ENCODE measurements around the gene KDM2A.

Gene KDM2A

DNA sequence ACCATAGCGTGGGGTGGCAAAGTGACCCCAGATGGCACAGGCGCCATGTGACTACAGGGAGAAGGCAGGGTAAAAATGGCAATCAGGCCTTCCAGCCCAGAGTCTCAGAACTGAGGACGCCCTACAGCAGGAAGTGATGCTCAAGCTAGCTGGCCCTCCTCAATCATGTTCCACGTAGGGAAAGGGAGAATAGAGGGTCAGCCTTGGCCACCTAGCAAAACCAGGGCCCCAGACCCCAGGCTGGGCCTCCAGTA is 169.1 kb downstream of the KDM2A start:
- no peak for DNase-seq

DNA sequence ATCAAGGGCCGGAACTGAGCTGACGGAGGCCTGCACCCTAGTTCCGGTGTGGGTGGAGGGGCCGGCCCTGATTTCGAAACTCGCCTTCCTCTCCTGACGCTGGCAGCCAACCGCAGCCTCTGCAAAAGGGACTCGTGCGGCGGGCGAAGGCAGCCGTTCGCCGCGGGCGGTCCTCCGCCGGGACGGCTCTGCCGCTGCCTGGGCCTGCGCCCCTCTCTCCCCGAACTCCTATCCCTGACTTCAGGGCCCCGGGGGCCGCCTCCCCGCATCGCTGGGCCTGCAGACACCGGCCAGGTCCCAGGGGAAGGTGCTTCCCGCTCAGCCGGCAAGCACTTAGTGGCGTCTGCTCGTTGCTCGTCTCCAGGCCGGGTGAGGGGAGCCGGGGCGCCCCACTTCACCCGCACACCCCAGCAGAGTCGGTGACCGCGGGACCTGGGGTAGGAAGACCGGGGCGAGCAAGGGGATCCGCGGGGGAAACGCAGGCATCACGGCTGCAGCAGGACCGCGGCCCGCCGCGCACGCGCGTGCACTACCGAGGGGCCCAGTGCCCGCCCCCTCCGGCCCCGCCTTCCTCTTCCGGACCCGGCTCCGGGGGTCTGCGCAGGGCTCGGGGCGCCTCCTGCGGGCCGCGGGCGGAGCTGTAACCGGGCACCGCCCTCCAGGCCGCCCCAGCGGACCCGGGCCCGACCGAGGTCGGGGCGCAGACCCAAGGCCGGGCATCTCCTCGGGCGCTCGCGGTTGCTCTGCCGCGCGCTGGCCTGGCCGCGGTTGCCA is 169.6 kb downstream of the KDM2A start:
- DNase-seq, result peak; percentile 86

- DNase-seq, result peak; percentile 74
Measured at GRCh38 chr11:67289226-67289650, 170.2 kb downstream of the KDM2A start, which contains the start of gene ANKRD13D. ANKRD13D (plus strand) TSS chr11:67289303; CDS start chr11:67289461, 158 bp downstream.

DNA sequence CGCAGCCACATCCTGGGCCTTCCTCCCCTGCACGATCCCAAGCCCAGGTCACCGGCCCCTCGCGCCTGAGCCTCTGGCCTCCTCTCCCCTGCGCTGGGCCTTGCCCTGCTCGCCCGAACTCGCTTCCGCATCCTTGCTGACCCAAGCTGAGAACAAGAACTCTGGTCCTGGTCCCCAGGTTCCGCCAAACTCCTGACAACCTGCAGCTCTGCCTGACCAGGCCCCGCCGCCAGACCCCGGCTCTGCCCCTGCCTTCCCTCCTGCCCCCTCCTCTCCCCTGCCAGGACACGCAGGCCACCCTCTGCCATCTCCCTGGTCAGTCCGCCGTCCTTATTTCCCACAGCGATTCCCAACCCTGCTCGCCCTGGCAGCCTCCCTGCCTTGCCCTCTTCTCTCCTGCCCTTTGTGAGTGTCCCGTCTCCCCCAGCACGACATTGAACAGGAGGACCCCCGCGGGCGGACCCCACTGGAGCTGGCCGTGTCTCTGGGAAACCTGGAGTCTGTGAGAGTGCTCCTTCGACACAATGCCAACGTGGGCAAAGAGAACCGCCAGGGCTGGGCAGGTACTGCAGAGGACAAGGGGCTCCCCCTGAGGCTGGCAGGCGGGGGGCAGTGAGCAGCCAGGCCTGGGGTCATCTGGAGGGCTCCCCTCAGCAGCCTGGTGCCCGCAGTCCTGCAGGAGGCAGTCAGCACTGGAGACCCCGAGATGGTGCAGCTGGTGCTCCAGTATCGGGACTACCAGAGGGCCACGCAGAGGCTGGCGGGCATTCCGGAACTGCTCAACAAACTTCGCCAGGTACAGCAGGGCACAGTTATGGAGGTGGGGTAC is 170.8 kb downstream of the KDM2A start:
- DNase-seq, result no peak

GRCh38 chr11:67290801-67291200 is 171.7 kb downstream of the KDM2A start:
- DNase-seq, result no peak

DNA sequence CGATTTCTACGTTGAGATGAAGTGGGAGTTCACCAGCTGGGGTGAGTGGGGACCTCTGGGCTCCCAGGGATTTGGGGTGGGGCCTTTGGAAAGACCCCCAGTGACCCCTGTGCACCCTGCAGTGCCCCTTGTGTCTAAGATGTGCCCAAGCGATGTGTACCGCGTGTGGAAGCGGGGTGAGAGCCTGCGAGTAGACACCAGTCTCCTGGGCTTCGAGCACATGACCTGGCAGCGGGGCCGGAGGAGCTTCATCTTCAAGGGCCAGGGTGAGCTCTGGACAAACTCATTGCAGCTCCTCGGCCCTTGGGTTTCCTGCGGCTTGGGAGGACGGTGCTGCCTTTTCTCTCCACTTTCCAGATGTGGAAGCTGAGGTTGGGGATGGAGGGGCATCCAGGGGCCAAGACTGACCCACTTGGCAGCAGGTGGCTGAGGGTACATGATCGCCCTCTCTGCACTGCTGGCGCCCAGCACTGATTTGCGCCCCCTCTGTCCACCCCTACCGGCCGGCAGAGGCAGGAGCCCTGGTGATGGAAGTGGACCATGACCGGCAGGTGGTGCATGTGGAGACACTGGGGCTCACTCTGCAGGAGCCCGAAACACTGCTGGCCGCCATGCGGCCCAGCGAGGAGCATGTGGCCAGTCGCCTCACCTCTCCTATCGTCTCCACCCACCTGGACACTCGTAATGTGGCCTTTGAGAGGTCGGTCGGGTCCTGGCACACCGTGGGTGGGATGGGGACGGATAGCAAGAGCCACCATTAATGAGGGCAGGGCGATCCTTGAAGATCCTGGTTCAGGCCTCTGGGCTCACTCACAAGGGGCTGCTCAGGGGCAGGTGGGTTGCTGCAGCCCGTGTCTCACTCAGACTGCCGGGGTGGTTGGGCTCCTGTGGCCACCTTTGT is 172.7 kb downstream of the KDM2A start:
- no peak for DNase-seq

GRCh38 chr11:67292671-67293070 is 173.6 kb downstream of the KDM2A start:
- no peak for DNase-seq

DNA sequence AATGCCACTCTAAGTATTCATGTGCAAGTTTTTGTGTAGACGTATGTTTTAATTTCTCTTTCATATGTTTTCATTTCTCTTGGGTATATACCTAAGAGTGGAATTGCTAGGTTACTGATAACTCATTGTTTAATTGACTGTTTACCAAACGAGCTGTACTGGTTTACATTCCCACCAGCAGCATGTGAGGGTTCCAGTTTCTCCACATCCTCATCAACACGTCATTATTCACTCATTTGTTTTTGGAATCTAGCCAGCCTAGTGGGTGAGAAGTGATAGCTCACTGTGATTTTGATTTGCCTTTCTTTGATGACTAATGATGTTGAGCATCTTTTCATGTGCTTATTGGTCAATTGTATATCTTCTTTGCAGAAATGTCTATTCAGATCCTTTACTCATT is 174.0 kb downstream of the KDM2A start:
- peak; percentile 14 for DNase-seq

- no peak for DNase-seq
Measured at GRCh38 chr11:67295846-67296245, 176.8 kb downstream of the KDM2A start.

DNA sequence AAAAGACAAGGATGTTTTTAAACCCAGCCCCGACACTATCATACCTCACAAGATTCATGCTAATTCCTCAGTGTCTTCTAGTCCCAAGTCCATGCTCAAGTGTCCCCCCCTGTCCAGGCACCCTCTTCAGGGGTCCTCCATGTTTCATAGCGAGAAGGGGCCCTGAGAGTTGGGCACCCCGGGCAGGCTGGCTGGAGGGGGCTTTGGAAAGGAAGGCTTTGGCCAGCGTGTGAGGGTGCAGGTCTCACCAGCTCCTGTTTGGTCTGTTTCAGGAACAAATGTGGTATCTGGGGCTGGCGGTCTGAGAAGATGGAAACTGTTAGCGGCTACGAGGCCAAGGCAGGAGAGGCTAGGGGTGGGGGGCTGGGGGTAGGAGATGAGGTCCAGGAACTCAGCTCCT is 179.7 kb downstream of the KDM2A start:
- no peak for DNase-seq

DNA sequence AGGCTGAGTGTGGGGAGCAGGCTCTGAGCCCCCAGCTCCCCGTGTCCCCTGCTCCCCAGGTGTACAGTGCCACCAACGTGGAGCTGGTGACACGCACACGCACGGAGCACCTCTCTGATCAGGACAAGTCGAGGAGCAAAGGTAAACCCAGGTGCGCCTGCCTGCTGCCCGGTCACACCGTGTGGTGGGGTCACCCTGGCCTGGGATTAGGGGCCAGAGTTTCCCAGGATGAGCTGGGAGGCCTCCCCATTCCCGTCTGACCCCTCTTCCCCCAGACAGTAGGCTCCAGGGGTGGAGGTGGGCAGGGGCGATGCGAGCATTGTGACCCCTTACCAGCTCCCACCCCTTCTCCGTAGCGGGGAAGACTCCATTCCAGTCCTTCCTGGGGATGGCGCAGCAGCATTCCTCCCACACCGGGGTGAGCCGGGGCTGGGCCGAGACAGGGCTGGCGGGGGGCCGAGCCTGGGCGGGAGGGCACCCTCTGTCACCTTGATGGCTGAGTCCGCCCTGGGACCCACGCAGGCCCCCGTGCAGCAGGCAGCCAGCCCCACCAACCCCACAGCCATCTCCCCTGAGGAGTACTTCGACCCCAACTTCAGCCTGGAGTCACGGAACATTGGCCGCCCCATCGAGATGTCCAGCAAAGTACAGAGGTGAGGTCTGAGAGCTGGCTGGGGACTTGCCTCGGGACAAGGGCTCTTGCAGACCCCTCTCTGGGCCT is 180.6 kb downstream of the KDM2A start:
- no peak for DNase-seq

DNA sequence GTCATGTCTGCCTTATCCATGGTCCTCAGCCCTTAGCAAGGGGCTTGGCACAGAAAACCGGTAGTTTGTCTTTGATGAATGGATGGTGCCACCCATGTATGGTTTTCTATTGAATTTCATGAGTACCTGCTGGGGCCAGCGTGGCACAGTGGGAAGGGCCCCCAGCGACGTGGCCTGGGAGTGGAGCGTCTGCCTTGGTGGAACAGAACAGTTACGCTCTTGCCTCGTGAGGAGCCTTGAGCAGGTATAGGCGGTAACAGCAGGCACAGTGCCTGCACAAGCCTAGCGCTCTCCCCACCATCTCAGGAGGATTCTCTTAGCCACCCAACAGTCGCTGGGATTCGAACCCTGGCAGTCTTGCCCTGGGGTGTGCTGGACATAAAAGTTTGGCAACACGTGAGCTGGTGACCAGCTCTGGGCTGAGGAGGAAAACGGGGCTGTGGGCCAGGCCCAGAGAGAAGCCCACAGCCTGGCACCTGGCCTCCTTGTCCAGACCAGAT is 181.2 kb downstream of the KDM2A start:
- DNase-seq, result no peak

GRCh38 chr11:67300756-67301312 is 181.8 kb downstream of the KDM2A start:
- no peak for DNase-seq

- no peak for DNase-seq
Measured at GRCh38 chr11:67301313-67301921, 182.4 kb downstream of the KDM2A start.

DNA sequence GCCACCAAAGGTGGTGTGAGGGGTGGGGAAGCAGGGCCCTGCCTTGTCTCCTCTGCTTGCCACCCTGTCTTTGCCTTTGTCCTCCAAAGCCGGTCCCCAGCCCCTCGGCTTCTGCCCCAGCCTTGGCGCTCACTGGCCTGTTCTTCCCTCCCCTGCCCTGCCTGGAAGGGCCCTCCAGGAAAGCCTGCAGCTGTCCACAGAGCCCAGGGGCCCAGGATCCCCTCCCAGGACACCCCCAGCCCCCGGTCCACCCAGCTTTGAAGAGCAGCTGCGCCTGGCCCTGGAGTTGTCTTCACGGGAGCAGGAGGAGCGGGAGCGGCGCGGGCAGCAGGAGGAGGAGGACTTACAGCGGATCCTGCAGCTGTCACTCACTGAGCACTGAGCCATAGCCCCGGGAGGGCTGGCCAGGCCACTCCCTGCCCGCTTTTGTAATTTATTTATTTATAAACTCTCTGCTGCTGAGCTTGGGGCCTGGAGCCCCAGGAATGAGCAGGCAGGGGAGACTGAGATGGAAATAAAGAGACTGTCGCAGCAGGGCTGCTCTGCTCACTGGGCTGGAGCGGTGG is 183.0 kb downstream of the KDM2A start:
- no peak for DNase-seq

GRCh38 chr11:67302571-67303131 is 183.6 kb downstream of the KDM2A start:
- no peak for DNase-seq

DNA sequence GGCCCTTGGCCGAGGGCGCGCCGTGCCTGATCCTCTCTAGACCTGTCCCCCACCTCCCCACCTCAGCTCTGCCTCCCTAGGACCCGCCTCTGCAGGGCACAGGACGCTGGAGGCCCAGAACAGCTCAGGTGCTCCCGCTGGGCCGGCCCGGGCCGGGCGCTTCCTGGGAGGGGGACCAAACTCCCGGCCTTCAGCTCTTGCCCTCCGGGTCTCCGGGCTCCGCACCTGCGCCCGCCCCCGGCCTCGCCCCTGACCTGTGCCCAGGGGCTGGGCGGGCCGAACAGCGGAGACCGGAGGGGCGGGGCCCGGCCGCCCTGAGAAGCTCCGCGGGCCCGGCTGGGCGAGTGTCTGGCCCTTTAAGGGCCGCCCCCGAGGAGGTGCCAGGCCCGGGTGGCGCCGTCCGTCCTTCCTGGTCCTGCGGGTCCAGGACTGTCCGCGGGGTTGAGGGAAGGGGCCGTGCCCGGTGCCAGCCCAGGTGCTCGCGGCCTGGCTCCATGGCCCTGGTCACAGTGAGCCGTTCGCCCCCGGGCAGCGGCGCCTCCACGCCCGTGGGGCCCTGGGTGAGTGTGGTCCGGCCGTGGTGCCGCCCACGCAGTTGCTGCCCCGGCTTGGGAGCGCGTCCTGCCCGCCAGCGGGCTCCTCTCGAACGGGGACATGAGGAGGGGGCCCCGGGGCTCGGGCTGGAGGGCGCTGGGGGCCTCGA is 184.2 kb downstream of the KDM2A start, which contains the start of gene SSH3:
Gene SSH3 (plus strand): TSS at position 399 of the 703 bp plus-strand sequence. CDS start 96 bp downstream, at position 495.
- peak; percentile 22 for DNase-seq

DNA sequence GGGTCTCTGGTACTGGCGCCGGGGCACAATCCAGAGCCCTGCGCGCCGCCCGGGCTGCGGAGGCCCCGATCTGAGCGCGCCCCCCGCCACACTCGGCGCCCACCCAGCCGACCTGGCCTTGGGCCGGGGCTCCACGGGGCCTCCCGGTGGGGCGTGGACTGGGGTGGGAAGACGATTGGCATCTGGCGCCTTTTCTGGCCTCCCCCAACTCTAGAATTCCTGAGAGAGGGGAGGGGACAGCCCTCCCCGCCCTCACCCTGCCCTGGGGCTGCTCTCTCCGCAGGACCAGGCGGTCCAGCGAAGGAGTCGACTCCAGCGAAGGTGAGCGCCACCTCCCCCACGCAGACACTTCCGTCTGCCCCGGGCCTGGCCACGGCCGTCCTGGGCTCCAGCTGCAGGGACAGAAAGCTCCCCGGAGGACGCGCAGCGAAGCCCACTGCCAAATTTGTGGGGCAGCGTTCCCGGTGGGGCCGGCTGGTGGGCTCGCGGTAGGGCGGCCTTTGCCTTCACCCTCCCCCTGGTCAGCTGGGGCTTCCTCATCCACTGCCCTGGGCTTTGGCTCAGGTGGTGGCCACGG is 184.9 kb downstream of the KDM2A start:
- DNase-seq, result no peak

DNA sequence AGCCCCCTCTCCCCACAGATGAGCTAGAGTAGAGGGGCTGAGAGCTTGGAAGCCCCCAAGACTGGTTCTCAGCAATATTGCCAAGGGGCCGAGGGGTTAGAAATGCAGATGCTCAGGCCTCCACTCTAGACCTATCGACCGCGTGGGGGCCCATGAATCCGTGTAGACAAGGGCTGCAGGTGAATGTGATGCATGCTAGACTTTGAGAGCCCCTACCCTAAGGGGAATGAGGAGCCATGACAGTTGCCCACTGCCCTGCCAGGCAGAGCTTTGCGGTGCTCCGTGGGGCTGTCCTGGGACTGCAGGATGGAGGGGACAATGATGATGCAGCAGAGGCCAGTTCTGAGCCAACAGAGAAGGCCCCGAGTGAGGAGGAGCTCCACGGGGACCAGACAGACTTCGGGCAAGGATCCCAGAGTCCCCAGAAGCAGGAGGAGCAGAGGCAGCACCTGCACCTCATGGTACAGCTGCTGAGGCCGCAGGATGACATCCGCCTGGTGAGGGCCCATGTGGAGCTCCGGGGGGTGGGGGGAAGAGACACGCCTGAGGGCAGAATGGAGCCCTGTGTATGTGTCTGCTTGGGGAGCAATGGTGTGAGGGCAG is 185.5 kb downstream of the KDM2A start:
- no peak for DNase-seq

All from stimulated activated naive CD4-positive, alpha-beta T cell treated with Interleukin-2 at 50 U/mL for 16 hours (primary cell).